Measurements from ENCODE around the gene GRIN1.
"Not testable (repeated sequence)": the region's sequence is repeated elsewhere in the genome, so short reads cannot be mapped to it uniquely, and the experiment has no call there.

GRIN1 gene

DNA sequence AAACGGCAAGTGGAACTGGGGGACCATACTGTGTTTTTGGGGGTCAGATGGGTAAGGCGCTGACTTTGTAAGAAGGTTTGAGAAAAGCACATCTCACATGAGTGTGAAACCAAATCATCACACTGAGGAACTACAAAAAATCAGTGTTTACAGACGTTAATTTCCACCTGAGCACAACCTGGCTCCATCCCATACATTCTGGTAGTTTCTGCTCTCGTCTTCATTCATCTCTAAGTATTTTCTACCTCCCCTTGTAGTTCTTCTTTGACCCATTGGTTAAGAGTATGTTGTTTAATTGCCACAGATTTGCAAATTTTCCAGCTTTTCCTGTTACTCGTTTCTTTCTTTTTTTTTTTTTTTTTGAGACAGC lies 15.5 kb upstream of the GRIN1 start:
- H3K27ac ChIP-seq = no peak overlapping the region
- DNase-seq (ENCODE audit: low read depth, low spot score) = no peak
- no peaks in the 10 kb centered on the region for H3K9me3 ChIP-seq (ENCODE audit: low read depth, low read length)
- no peaks in the 10 kb centered on the region for H3K36me3 ChIP-seq (ENCODE audit: insufficient read depth, low read length)
- H3K4me3 ChIP-seq = no peak overlapping the region
- H3K9ac ChIP-seq (ENCODE audit: insufficient read length) = no peak overlapping the region
- TF ChIP-seq FOXP2 (optimal IDR thresholded peaks at IDR 0.05; ENCODE audit: control extremely low read depth, extremely low read length, insufficient read depth) (no peak), POLR2AphosphoS5 (IDR thresholded peaks at IDR 0.05; ENCODE audit: borderline replicate concordance, low read depth, low read length) (no peak), EZH2 (IDR thresholded peaks at IDR 0.05) (no peak)

DNA sequence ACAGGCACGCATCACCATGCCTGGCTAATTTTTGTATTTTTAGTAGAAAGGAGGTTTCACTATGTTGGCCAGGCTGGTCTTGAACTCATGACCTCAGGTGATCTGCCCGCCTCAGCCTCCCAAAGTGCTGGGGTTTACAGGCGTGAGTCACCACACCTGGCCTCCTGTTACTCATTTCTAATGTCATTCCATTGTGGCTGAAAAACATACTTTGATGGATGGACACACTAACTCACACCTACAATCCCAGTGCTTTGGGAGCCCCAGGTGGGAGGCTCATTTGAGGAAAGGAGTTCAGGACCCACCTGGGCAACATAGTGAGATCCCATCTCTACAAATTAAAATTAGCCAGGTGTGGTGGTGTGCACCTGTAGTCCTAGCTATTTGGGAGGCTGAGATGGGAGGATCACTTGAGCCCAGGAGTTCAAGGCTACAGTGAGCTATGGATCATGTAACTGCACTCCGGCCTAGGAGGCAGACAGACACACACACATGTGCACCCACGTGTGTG lies 14.9 kb upstream of the GRIN1 start:
- not testable (repeated sequence) for H3K27ac ChIP-seq

DNA sequence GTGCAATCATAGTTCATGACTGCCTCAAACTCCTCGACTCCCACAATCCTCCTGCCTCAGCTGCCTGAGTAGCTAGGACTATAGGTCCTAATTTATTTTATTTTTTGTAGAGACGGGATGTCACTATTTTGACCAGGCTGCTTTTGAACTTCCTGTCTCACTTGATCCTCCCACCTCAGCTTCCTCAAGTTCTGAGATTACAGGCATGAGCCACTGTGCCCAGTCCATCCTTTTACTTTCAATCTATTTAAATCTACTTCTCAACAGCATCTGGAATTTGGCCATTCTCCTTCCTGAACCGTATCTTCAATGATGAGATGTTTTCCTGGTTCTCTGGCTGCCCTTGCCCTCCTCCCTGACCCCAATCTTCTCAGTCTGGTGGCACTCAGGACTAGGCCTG lies 12.2 kb upstream of the GRIN1 start:
- no peaks in the 10 kb centered on the region for H3K9me3 ChIP-seq (ENCODE audit: low read depth, low read length)
- peak overlapping the region; percentile 93 for H3K9ac ChIP-seq (ENCODE audit: insufficient read length)
- no peak for TF ChIP-seq POLR2AphosphoS5 (IDR thresholded peaks at IDR 0.05; ENCODE audit: borderline replicate concordance, low read depth, low read length)
- no peak for TF ChIP-seq EZH2 (IDR thresholded peaks at IDR 0.05)
- TF ChIP-seq FOXP2 (optimal IDR thresholded peaks at IDR 0.05; ENCODE audit: control extremely low read depth, extremely low read length, insufficient read depth) = no peak
- H3K27ac ChIP-seq = peak overlapping the region; percentile 74; the same call in 1 of the 2 replicates
- DNase-seq (ENCODE audit: low read depth, low spot score) = no peak
- peak overlapping the region; percentile 80 for H3K4me3 ChIP-seq
- no peaks in the 10 kb centered on the region for H3K36me3 ChIP-seq (ENCODE audit: insufficient read depth, low read length)

More for the DNA sequence above, 14.9 kb upstream of the GRIN1 start:
- H3K9ac ChIP-seq (ENCODE audit: insufficient read length); H3K36me3 ChIP-seq (ENCODE audit: insufficient read depth, low read length); H3K9me3 ChIP-seq (ENCODE audit: low read depth, low read length); H3K4me3 ChIP-seq; DNase-seq (ENCODE audit: low read depth, low spot score): not testable (repeated sequence)

DNA sequence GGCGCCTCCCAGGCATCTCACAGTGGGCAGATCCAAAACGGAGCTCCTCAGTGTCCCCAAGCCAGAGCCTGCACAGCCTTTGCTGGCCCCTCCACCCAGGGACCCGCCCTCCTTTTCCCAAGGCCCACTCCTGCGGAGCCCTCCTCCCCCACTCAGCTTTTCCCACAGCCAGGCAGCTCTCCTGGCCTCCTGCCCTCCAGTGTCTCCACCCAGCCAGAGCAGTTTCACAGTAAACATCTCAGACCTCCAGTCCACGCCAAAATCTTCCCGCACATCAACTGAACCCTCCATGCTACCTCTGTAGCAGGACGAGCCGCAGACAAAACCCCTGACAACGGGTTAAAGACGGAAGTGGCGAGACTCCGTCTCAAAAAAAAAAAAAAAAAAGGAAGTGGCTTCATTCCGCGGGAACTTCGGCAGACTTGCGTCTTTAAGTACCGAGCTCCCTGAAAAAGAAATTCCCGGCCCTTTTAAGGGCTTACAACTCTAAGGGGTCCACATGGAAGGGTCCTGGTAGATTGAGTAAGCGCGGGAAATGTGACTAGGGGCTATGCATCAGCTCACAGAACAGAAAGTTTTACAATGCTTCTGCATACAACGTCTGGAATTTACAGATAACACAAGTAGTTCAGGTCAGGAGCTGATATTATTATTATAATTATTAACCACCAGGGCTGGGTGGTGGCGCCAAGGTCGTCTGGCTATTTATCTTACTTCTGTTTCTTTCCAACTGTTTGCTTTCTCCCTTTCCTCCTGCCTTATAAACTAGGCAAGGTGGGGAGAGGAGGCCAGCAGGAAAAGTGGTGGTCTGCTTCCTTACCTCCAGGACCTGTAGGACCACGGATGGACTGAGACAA lies 11.4 kb upstream of the GRIN1 start:
- TF ChIP-seq EZH2 (IDR thresholded peaks at IDR 0.05) = no peak
- TF ChIP-seq POLR2AphosphoS5 (IDR thresholded peaks at IDR 0.05; ENCODE audit: borderline replicate concordance, low read depth, low read length) = peak; percentile 15; the same call in 1 of the 2 replicates
- Histone ChIP-seq H3K9me3 (ENCODE audit: low read depth, low read length) (no peaks in the 10 kb centered on the region), H3K36me3 (ENCODE audit: insufficient read depth, low read length) (no peaks in the 10 kb centered on the region), H3K27ac (peak overlapping the region; percentile 74), H3K9ac (ENCODE audit: insufficient read length) (peak overlapping the region; percentile 93), H3K4me3 (peak overlapping the region; percentile 80)
- no peak for DNase-seq (ENCODE audit: low read depth, low spot score)

DNA sequence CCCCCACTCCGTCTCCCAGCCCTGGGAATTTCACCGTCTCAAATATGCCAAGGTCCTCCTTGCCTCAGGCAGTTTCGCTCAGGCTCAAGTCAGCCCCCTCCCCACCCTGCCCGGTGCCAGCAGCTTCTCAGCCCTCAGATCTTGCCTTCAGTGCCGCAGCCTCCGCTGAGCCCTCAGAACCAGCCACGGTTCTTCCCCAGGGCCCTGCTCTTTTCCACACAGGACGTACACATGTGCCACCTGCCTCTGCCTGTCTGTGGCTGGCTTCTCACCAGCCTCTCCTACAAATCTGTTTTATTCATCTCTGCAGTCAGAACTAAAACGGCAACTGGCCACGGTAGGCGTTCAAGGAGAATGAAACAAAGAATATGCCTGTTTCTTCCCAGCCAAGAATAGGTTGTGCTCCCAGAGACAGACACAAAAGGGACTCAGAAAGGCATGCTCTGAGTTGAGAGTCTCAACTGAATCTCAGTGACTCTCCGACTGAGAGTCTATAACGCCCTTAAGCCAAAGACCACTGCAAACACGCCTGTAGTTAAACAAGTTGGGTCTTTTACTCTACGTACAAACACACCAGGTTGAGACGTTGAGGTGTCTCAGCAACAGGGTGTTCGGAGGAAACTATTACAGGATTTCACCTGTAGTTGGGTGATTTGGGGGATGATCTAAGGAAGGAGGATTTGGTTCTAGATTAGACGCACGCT lies 10.6 kb upstream of the GRIN1 start:
- Histone ChIP-seq H3K27ac (peak overlapping the region; percentile 74; the same call in 1 of the 2 replicates), H3K4me3 (peak overlapping the region; percentile 80), H3K9me3 (ENCODE audit: low read depth, low read length) (no peaks in the 10 kb centered on the region), H3K36me3 (ENCODE audit: insufficient read depth, low read length) (no peaks in the 10 kb centered on the region), H3K9ac (ENCODE audit: insufficient read length) (peak overlapping the region; percentile 93)
- TF ChIP-seq EZH2 (IDR thresholded peaks at IDR 0.05) = no peak
- no peak for TF ChIP-seq POLR2AphosphoS5 (IDR thresholded peaks at IDR 0.05; ENCODE audit: borderline replicate concordance, low read depth, low read length)
- no peak for TF ChIP-seq FOXP2 (optimal IDR thresholded peaks at IDR 0.05; ENCODE audit: control extremely low read depth, extremely low read length, insufficient read depth)
- no peak for DNase-seq (ENCODE audit: low read depth, low spot score)

DNA sequence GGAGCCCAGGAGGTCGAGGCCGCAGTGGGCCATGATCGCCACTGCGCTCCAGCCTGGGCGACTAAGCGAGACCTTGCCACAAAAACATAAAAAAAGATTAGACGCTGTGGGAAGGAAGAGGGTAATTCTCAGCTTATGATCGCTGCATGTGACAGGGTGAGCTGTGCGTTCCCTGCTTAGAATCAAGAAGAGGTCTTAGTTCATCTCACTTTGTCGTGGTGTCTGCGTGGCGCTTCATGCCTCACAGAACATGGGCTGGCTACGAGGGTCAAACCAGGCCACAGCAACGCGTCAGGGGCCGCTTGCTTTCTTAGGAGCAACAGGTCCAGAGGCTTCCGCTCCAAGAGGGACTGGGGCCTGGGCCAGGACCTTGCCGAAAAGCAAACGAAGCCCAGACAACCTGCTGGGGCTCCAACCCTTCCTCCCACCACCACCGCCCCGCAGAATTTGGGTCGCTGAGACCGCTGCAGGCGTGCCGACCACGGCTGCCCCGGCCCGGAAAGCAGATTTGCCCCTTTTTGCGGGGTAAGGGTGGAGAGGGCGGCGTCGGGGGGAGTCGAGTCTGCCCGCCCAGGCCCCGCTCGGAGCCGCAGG lies 10.0 kb upstream of the GRIN1 start:
- Histone ChIP-seq H3K9ac (ENCODE audit: insufficient read length) (peak overlapping the region; percentile 93), H3K36me3 (ENCODE audit: insufficient read depth, low read length) (no peaks in the 10 kb centered on the region), H3K4me3 (peak overlapping the region; percentile 80), H3K27ac (peak overlapping the region; percentile 75; the same call in 1 of the 2 replicates), H3K9me3 (ENCODE audit: low read depth, low read length) (no peaks in the 10 kb centered on the region)
- TF ChIP-seq FOXP2 (optimal IDR thresholded peaks at IDR 0.05; ENCODE audit: control extremely low read depth, extremely low read length, insufficient read depth) (no peak), EZH2 (IDR thresholded peaks at IDR 0.05) (no peak), POLR2AphosphoS5 (IDR thresholded peaks at IDR 0.05; ENCODE audit: borderline replicate concordance, low read depth, low read length) (no peak)
- no peak for DNase-seq (ENCODE audit: low read depth, low spot score)

DNA sequence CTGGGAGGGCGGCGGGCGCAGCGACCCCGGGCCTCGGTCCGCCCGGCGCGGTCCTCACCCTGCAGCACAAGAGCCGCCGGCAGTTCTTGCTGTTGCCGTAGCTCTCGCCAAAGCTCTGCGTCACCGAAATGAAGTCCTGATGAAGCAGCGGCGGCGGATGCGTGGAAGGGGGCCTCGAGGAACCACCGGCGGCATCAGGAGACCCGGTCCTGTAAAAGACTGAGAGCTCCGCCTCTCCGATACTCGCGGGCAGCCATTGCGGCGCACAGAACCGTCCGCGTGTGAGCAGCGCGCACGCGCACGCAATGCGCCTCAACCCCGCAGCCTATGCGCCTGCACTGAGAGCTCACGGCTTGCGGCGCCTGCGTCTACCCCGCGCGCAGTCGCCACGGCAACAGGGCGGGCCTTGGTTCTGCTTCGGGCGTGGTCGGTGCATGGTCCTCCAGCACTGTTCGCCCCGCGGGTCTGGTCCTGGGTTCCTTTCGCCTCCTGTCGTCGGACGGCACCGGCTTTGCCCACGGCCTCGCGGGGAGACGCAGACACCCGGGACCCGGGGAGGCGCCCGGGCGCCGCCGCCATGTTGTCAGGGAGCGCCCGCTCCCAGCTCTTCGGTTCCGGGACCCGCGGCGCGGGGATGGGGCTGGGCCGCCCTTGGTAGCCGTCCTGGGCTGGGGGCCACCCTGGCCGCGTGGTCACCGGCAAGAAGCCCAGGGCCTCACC lies 9.3 kb upstream of the GRIN1 start:
- DNase-seq (ENCODE audit: low read depth, low spot score) = peak; percentile 40
- Histone ChIP-seq H3K27ac (peak overlapping the region; percentile 75; the same call in 1 of the 2 replicates), H3K9ac (ENCODE audit: insufficient read length) (peak overlapping the region; percentile 93), H3K9me3 (ENCODE audit: low read depth, low read length) (no peaks in the 10 kb centered on the region), H3K36me3 (ENCODE audit: insufficient read depth, low read length) (no peaks in the 10 kb centered on the region), H3K4me3 (peak overlapping the region; percentile 80)
- TF ChIP-seq POLR2AphosphoS5 (IDR thresholded peaks at IDR 0.05; ENCODE audit: borderline replicate concordance, low read depth, low read length) (peak; percentile 92), EZH2 (IDR thresholded peaks at IDR 0.05) (no peak), FOXP2 (optimal IDR thresholded peaks at IDR 0.05; ENCODE audit: control extremely low read depth, extremely low read length, insufficient read depth) (no peak)
